ENCODE measurements around the gene COX7A2. TPM values are rescaled to one million over a fixed set of nuclear protein-coding genes. Genes with fewer than 3 reads are reported as not detected.

COX7A2 gene
- total RNA-seq, 1 experiment from 2014 or later: 451 TPM

GRCh38 chr6:75262716-75263400, 19.3 kb upstream of the COX7A2 start:
- no peak for TF ChIP-seq EZH2 (IDR thresholded peaks at IDR 0.05; ENCODE audit: borderline replicate concordance, low read depth, low read length, poor library complexity, severe bottlenecking)
- no peak for TF ChIP-seq CTCF (conservative IDR thresholded peaks at IDR 0.05; ENCODE audit: low read depth, low read length)
- ChIA-PET CTCF (no interaction called here), POLR2A (ENCODE audit: low non-redundant PET) (no interaction called here)
- no peaks in the 10 kb centered on the region for H3K9me3 ChIP-seq (ENCODE audit: low read depth, low read length, poor library complexity, severe bottlenecking)
- BruUV-seq (replicated peaks): no TSS peak
- no peak overlapping the region for H3K4me3 ChIP-seq (ENCODE audit: low read depth, low read length, poor library complexity, severe bottlenecking)
- no peaks in the 10 kb centered on the region for H3K4me1 ChIP-seq (ENCODE audit: insufficient read depth, low read length, poor library complexity, severe bottlenecking)
- H3K27ac ChIP-seq (ENCODE audit: low read depth, low read length, poor library complexity, severe bottlenecking): no peak overlapping the region
- no peak for DNase-seq (ENCODE audit: low spot score)
- H3K27me3 ChIP-seq (replicated peaks; ENCODE audit: insufficient read depth, low read depth, low read length, poor library complexity): no peaks in the 10 kb centered on the region
- peaks cover 16% of the 10 kb centered on the region for H3K36me3 ChIP-seq (ENCODE audit: insufficient read depth, low read length, poor library complexity, severe bottlenecking)
- intact Hi-C loops (cut with micrococcal nuclease; ENCODE audit: unreplicated experiment): no loop called here

- no TSS peak for BruUV-seq (replicated peaks)
- Histone ChIP-seq H3K36me3 (ENCODE audit: insufficient read depth, low read length, poor library complexity, severe bottlenecking) (peaks cover 20% of the 10 kb centered on the region), H3K27me3 (replicated peaks; ENCODE audit: insufficient read depth, low read depth, low read length, poor library complexity) (no peaks in the 10 kb centered on the region), H3K9me3 (ENCODE audit: low read depth, low read length, poor library complexity, severe bottlenecking) (no peaks in the 10 kb centered on the region), H3K27ac (ENCODE audit: low read depth, low read length, poor library complexity, severe bottlenecking) (no peak overlapping the region), H3K4me3 (ENCODE audit: low read depth, low read length, poor library complexity, severe bottlenecking) (no peak overlapping the region), H3K4me1 (ENCODE audit: insufficient read depth, low read length, poor library complexity, severe bottlenecking) (no peaks in the 10 kb centered on the region)
- intact Hi-C loops (cut with micrococcal nuclease; ENCODE audit: unreplicated experiment): no loop called here
- TF ChIP-seq EZH2 (IDR thresholded peaks at IDR 0.05; ENCODE audit: borderline replicate concordance, low read depth, low read length, poor library complexity, severe bottlenecking): no peak
- no peak for TF ChIP-seq CTCF (conservative IDR thresholded peaks at IDR 0.05; ENCODE audit: low read depth, low read length)
- ChIA-PET CTCF (no interaction called here), POLR2A (ENCODE audit: low non-redundant PET) (no interaction called here)
- no peak for DNase-seq (ENCODE audit: low spot score)
Measured at GRCh38 chr6:75261299-75261698, 17.7 kb upstream of the COX7A2 start.

GRCh38 chr6:75257343-75258087, 13.9 kb upstream of the COX7A2 start:
- CTCF ChIA-PET: no interaction called here
- Histone ChIP-seq H3K4me1 (ENCODE audit: insufficient read depth, low read length, poor library complexity, severe bottlenecking) (no peaks in the 10 kb centered on the region), H3K9me3 (ENCODE audit: low read depth, low read length, poor library complexity, severe bottlenecking) (no peaks in the 10 kb centered on the region), H3K27ac (ENCODE audit: low read depth, low read length, poor library complexity, severe bottlenecking) (no peak overlapping the region), H3K4me3 (ENCODE audit: low read depth, low read length, poor library complexity, severe bottlenecking) (no peak overlapping the region), H3K36me3 (ENCODE audit: insufficient read depth, low read length, poor library complexity, severe bottlenecking) (peaks cover 25% of the 10 kb centered on the region), H3K27me3 (replicated peaks; ENCODE audit: insufficient read depth, low read depth, low read length, poor library complexity) (no peaks in the 10 kb centered on the region)
- no TSS peak for BruUV-seq (replicated peaks)
- POLR2A ChIA-PET (ENCODE audit: low non-redundant PET): no interaction called here
- TF ChIP-seq CTCF (conservative IDR thresholded peaks at IDR 0.05; ENCODE audit: low read depth, low read length) (no peak), EZH2 (IDR thresholded peaks at IDR 0.05; ENCODE audit: borderline replicate concordance, low read depth, low read length, poor library complexity, severe bottlenecking) (no peak)
- DNase-seq (ENCODE audit: low spot score): no peak
- intact Hi-C loops (cut with micrococcal nuclease; ENCODE audit: unreplicated experiment): no loop called here

All from A673 (cell line).